Panc1 (cell line): ENCODE measurements around the gene SP110. TPM values are rescaled to one million over a fixed set of nuclear protein-coding genes. Genes with fewer than 3 reads are reported as not detected.

ENCODE experiments used
- ATAC-seq: fragments of 200-7000 bp; cut with Tn5 transposase; 2 replicates; pipeline ENCODE4 v1.9.1; 2020; ENCODE audit warnings: mild to moderate bottlenecking, moderate library complexity
- BruUV-seq: library from RNA; stranded (reverse); fragments of 400-500 nt; replicated peaks from 2 replicates; lab custom pipeline; 2021; lab: Mats Ljungman, UMichigan
- CTCF ChIA-PET: fragments of 300-600 bp; sonication (Branson Sonifier 250); formaldehyde crosslinking; loops from one replicate; lab custom pipeline; 2022; ENCODE audit warnings: antibody characterized with exemption; lab: Charles Lee
- POLR2A ChIA-PET: fragments of 300-600 bp; sonication (Branson Sonifier 250); formaldehyde crosslinking; loops from one replicate; lab custom pipeline; 2022; ENCODE audit warnings: antibody characterized with exemption; lab: Charles Lee
- DNase-seq: peaks from one replicate; pipeline ENCODE4 v3.0.0-alpha.2; 2010; ENCODE audit warnings: low read depth, low spot score
- H3K27ac ChIP-seq: 2 replicates; pipeline ENCODE4 v1.5.1; 2011; ENCODE audit warnings: mild to moderate bottlenecking, low read length, inconsistent platforms
- H3K27me3 ChIP-seq: fragments of 200-500 bp; sonication (Bioruptor generic); 2 replicates; pipeline ENCODE4 v1.6.0; 2014; ENCODE audit warnings: low read length, inconsistent platforms; ENCODE audit not compliant: control insufficient read depth, insufficient read depth
- H3K36me3 ChIP-seq: fragments of 200-500 bp; sonication (Bioruptor generic); 2 replicates; pipeline ENCODE4 v1.5.1; 2014; ENCODE audit warnings: inconsistent platforms, mild to moderate bottlenecking, low read length, moderate library complexity; ENCODE audit not compliant: control insufficient read depth, insufficient read depth
- H3K4me1 ChIP-seq: 2 replicates; pipeline ENCODE4 v1.5.1; 2011; ENCODE audit warnings: inconsistent platforms, mild to moderate bottlenecking, low read length, moderate library complexity; ENCODE audit not compliant: control insufficient read depth, insufficient read depth
- H3K4me3 ChIP-seq, 2 experiments: 2 replicates each; pipeline ENCODE4 v1.5.1; 2011 to 2012; ENCODE audit warnings: low read depth in 2 of 2, low read length in 2 of 2, mild to moderate bottlenecking in 2 of 2, inconsistent platforms in 1 of 2, moderate library complexity in 1 of 2
- H3K9me3 ChIP-seq: fragments of 200-500 bp; sonication (Bioruptor generic); 2 replicates; pipeline ENCODE4 v1.5.1; 2014; ENCODE audit warnings: low read depth, mild to moderate bottlenecking, inconsistent platforms, low read length, moderate library complexity; ENCODE audit not compliant: control insufficient read depth, insufficient read depth
- CTCF ChIP-seq: fragments of 450-650 bp; IDR thresholded peaks from 2 replicates; pipeline ENCODE4 v1.5.1; 2017; ENCODE audit warnings: mild to moderate bottlenecking
- POLR2AphosphoS5 ChIP-seq: IDR thresholded peaks from 2 replicates; pipeline ENCODE4 v1.6.1; 2012; ENCODE audit warnings: mild to moderate bottlenecking, low read depth, low read length, moderate library complexity
- SIN3A ChIP-seq: IDR thresholded peaks from 2 replicates; pipeline ENCODE4 v1.6.1; 2012; ENCODE audit warnings: low read depth, mild to moderate bottlenecking, low read length, moderate library complexity, borderline replicate concordance; ENCODE audit not compliant: insufficient read depth
- TCF7L2 ChIP-seq: IDR thresholded peaks from 2 replicates; pipeline ENCODE4 v1.6.1; 2011; ENCODE audit warnings: mild to moderate bottlenecking, low read depth, low read length, inconsistent platforms
- in situ Hi-C: cut with HindIII; loops from 2 replicates; pipeline ENCODE4 v1.10.0; 2016; ENCODE audit warnings: low sequenced_read_pairs, low pct_unique_long_range_greater_than_20kb
- intact Hi-C: fragments of 100-400 bp; cut with micrococcal nuclease; formaldehyde crosslinking; loops from one replicate; pipeline ENCODE4 v1.10.0; 2022; ENCODE audit not compliant: unreplicated experiment
- total RNA-seq: library from RNA; stranded (reverse); gene quantifications from one replicate; pipeline ENCODE4 v1.2.1, GENCODE V29; 2021; ENCODE audit not compliant: unreplicated experiment
- TF ChIP-seq, protein P1 (sequence below), 2 experiments: IDR thresholded peaks; 2 replicates each; pipeline ENCODE4 v1.6.1; 2011 to 2012; ENCODE audit warnings: low read depth in 2 of 2, control low read depth in 1 of 2, low read length in 1 of 2, mild to moderate bottlenecking in 1 of 2, moderate library complexity in 1 of 2; ENCODE audit not compliant: insufficient read depth in 1 of 2

Gene SP110
- total RNA-seq, 1 experiment from 2014 or later: 6.2 TPM

GRCh38 chr2:230156782-230157699, 62.7 kb downstream of the SP110 start:
- CTCF ChIA-PET: no interaction called here
- no peak for ATAC-seq
- Histone ChIP-seq H3K4me1 (no peaks in the 10 kb centered on the region), H3K36me3 (no peaks in the 10 kb centered on the region), H3K9me3 (no peaks in the 10 kb centered on the region), H3K27ac (no peak overlapping the region), H3K27me3 (no peaks in the 10 kb centered on the region), H3K4me3 (no peak overlapping the region)
- POLR2A ChIA-PET: no interaction called here
- BruUV-seq: no TSS peak
- DNase-seq: no peak
- in situ Hi-C loops (no loop called here), intact Hi-C loops (no loop called here)
- TF ChIP-seq POLR2AphosphoS5: no peak
- TF ChIP-seq TCF7L2: no peak
- TF ChIP-seq SIN3A: no peak
- TF ChIP-seq, protein P1, sequence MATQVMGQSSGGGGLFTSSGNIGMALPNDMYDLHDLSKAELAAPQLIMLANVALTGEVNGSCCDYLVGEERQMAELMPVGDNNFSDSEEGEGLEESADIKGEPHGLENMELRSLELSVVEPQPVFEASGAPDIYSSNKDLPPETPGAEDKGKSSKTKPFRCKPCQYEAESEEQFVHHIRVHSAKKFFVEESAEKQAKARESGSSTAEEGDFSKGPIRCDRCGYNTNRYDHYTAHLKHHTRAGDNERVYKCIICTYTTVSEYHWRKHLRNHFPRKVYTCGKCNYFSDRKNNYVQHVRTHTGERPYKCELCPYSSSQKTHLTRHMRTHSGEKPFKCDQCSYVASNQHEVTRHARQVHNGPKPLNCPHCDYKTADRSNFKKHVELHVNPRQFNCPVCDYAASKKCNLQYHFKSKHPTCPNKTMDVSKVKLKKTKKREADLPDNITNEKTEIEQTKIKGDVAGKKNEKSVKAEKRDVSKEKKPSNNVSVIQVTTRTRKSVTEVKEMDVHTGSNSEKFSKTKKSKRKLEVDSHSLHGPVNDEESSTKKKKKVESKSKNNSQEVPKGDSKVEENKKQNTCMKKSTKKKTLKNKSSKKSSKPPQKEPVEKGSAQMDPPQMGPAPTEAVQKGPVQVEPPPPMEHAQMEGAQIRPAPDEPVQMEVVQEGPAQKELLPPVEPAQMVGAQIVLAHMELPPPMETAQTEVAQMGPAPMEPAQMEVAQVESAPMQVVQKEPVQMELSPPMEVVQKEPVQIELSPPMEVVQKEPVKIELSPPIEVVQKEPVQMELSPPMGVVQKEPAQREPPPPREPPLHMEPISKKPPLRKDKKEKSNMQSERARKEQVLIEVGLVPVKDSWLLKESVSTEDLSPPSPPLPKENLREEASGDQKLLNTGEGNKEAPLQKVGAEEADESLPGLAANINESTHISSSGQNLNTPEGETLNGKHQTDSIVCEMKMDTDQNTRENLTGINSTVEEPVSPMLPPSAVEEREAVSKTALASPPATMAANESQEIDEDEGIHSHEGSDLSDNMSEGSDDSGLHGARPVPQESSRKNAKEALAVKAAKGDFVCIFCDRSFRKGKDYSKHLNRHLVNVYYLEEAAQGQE (IDR thresholded peaks at IDR 0.05; ENCODE audit: insufficient read depth in 1 of 2, low read depth in 2 of 2, low read length in 1 of 2): no peak
- no peak for TF ChIP-seq CTCF

- ATAC-seq: no peak
- no peak overlapping the region for H3K27ac ChIP-seq
- BruUV-seq: no TSS peak
- no peak for DNase-seq
- H3K4me1 ChIP-seq: no peaks in the 10 kb centered on the region
- intact Hi-C loops (no loop called here), in situ Hi-C loops (no loop called here)
- CTCF ChIA-PET: interaction anchor here (0.8 kb wide), 1 partner anchor 147 kb away, joined by 4 read pairs; no protein-coding TSS in a partner anchor
- no peaks in the 10 kb centered on the region for H3K27me3 ChIP-seq
- no peaks in the 10 kb centered on the region for H3K36me3 ChIP-seq
- H3K4me3 ChIP-seq: no peak overlapping the region
- no peaks in the 10 kb centered on the region for H3K9me3 ChIP-seq
- POLR2A ChIA-PET: no interaction called here
- TF ChIP-seq TCF7L2: no peak
- no peak for TF ChIP-seq CTCF
- TF ChIP-seq, protein P1 (IDR thresholded peaks at IDR 0.05; ENCODE audit: insufficient read depth in 1 of 2, low read depth in 2 of 2, low read length in 1 of 2): no peak
- TF ChIP-seq POLR2AphosphoS5: no peak
Observed at GRCh38 chr2:230155359-230155758, 64.4 kb downstream of the SP110 start.
